Stimulated activated CD4-positive, alpha-beta T cell treated with anti-CD3 and anti-CD28 coated beads, Interleukin-4, amount 100 ng/mL, for 48 hours (primary cell): ENCODE measurements around the gene MTG1.
"Not testable (repeated sequence)": the region's sequence is repeated elsewhere in the genome, so short reads cannot be mapped to it uniquely, and the experiment has no call there.

Experiments used
- DNase-seq, 2 donors: peaks; one replicate each; pipeline ENCODE4 v3.0.0-alpha.2; 2020; ENCODE audit warnings: low read depth in 2 of 2

Gene MTG1

GRCh38 chr10:133424102-133424501 is 30.1 kb downstream of the MTG1 start:
- DNase-seq = not testable (repeated sequence)

- not testable (repeated sequence) for DNase-seq
Measured at GRCh38 chr10:133424601-133425000, 30.6 kb downstream of the MTG1 start, which contains the start of gene SPRN. Gene SPRN (minus strand): TSS chr10:133424625. CDS start chr10:133423681, 944 bp downstream.

- DNase-seq = not testable (repeated sequence)
Measured at GRCh38 chr10:133429571-133429970, 35.6 kb downstream of the MTG1 start.

GRCh38 chr10:133431888-133432613 is 38.1 kb downstream of the MTG1 start:
- DNase-seq = not testable (repeated sequence)

GRCh38 chr10:133432789-133433188 is 38.8 kb downstream of the MTG1 start:
- not testable (repeated sequence) for DNase-seq

- no peak for DNase-seq
Measured at GRCh38 chr10:133438711-133439273, 44.8 kb downstream of the MTG1 start.

- DNase-seq = no peak
Measured at GRCh38 chr10:133439517-133440461, 45.8 kb downstream of the MTG1 start.

GRCh38 chr10:133440633-133441285 is 46.8 kb downstream of the MTG1 start:
- no peak for DNase-seq

- not testable (repeated sequence) for DNase-seq
Measured at GRCh38 chr10:133441356-133441755, 47.4 kb downstream of the MTG1 start.

GRCh38 chr10:133441780-133442179 is 47.8 kb downstream of the MTG1 start:
- DNase-seq = no peak

GRCh38 chr10:133442191-133442966 is 48.4 kb downstream of the MTG1 start:
- no peak for DNase-seq

- no peak for DNase-seq
Measured at GRCh38 chr10:133442967-133443924, 49.3 kb downstream of the MTG1 start.

GRCh38 chr10:133444342-133445267 is 50.6 kb downstream of the MTG1 start:
- DNase-seq = no peak

GRCh38 chr10:133445268-133445732 is 51.3 kb downstream of the MTG1 start:
- DNase-seq = no peak

- no peak for DNase-seq
Measured at GRCh38 chr10:133445751-133446708, 52.1 kb downstream of the MTG1 start.

GRCh38 chr10:133446979-133447378 is 53.0 kb downstream of the MTG1 start:
- no peak for DNase-seq

GRCh38 chr10:133448120-133448519 is 54.2 kb downstream of the MTG1 start:
- DNase-seq = no peak
